Measurements from ENCODE around the gene ARFGAP2. TPM values are rescaled to one million over a fixed set of nuclear protein-coding genes. Genes with fewer than 3 reads are reported as not detected.
A peak's percentile ranks its signal among the peaks of the same experiment; 100 is the strongest.
"Not testable (repeated sequence)": the region's sequence is repeated elsewhere in the genome, so short reads cannot be mapped to it uniquely, and the experiment has no call there.

ARFGAP2 gene
- 116 and 242 TPM in 2 replicates for total RNA-seq

GRCh38 chr11:47176328-47177228 lies at the start of gene ARFGAP2:
Gene ARFGAP2 (minus strand): TSS chr11:47176879. CDS start chr11:47176853, 26 bp downstream.
- DNase-seq (ENCODE audit: low read depth), result peak; percentile 83

GRCh38 chr11:47225552-47226400 lies 49.1 kb upstream of the ARFGAP2 start:
- no peak for DNase-seq (ENCODE audit: low read depth)

- no peak for DNase-seq (ENCODE audit: low read depth)
Measured at GRCh38 chr11:47222696-47223095, 46.0 kb upstream of the ARFGAP2 start.

- DNase-seq (ENCODE audit: low read depth), result peak; percentile 67
Measured at GRCh38 chr11:47220401-47220821, 43.7 kb upstream of the ARFGAP2 start.

GRCh38 chr11:47216121-47216798 lies 39.6 kb upstream of the ARFGAP2 start:
- DNase-seq (ENCODE audit: low read depth), result peak; percentile 81

GRCh38 chr11:47215366-47215910 lies 38.8 kb upstream of the ARFGAP2 start:
- DNase-seq (ENCODE audit: low read depth), result peak; percentile 32

- DNase-seq (ENCODE audit: low read depth), result peak; percentile 80
Measured at GRCh38 chr11:47213950-47214565, 37.4 kb upstream of the ARFGAP2 start.

- no peak for DNase-seq (ENCODE audit: low read depth)
Measured at GRCh38 chr11:47212938-47213337, 36.3 kb upstream of the ARFGAP2 start.

GRCh38 chr11:47208628-47209027 lies 31.9 kb upstream of the ARFGAP2 start:
- DNase-seq (ENCODE audit: low read depth), result no peak

GRCh38 chr11:47208008-47208552 lies 31.4 kb upstream of the ARFGAP2 start:
- DNase-seq (ENCODE audit: low read depth), result not testable (repeated sequence)

GRCh38 chr11:47207459-47207858 lies 30.8 kb upstream of the ARFGAP2 start:
- DNase-seq (ENCODE audit: low read depth), result no peak

- not testable (repeated sequence) for DNase-seq (ENCODE audit: low read depth)
Measured at GRCh38 chr11:47206577-47206976, 29.9 kb upstream of the ARFGAP2 start.

- no peak for DNase-seq (ENCODE audit: low read depth)
Measured at GRCh38 chr11:47204637-47204989, 27.9 kb upstream of the ARFGAP2 start.

- DNase-seq (ENCODE audit: low read depth), result no peak
Measured at GRCh38 chr11:47202576-47202975, 25.9 kb upstream of the ARFGAP2 start.

GRCh38 chr11:47201015-47201414 lies 24.3 kb upstream of the ARFGAP2 start:
- DNase-seq (ENCODE audit: low read depth), result no peak

GRCh38 chr11:47198161-47198560 lies 21.5 kb upstream of the ARFGAP2 start:
- not testable (repeated sequence) for DNase-seq (ENCODE audit: low read depth)

GRCh38 chr11:47192111-47192510 lies 15.4 kb upstream of the ARFGAP2 start:
- DNase-seq (ENCODE audit: low read depth), result no peak

GRCh38 chr11:47191137-47191536 lies 14.5 kb upstream of the ARFGAP2 start:
- not testable (repeated sequence) for DNase-seq (ENCODE audit: low read depth)

- peak; percentile 88 for DNase-seq (ENCODE audit: low read depth)
Measured at GRCh38 chr11:47189100-47189834, 12.6 kb upstream of the ARFGAP2 start.

GRCh38 chr11:47188259-47188658 lies 11.6 kb upstream of the ARFGAP2 start:
- DNase-seq (ENCODE audit: low read depth), result no peak
